Mesendoderm (in vitro differentiated cells): ENCODE data around the gene CALB2.

Experiments
- DNase-seq: peaks from one replicate; pipeline ENCODE4 v3.0.0; 2013
- H2AK5ac ChIP-seq: 2 replicates; pipeline ENCODE4 v1.6.1; 2013; ENCODE audit warnings: low read length, inconsistent platforms
- H2BK120ac ChIP-seq: 2 replicates; pipeline ENCODE4 v1.6.1; 2013; ENCODE audit warnings: low read depth, mild to moderate bottlenecking, low read length, moderate library complexity, mixed read lengths
- H2BK15ac ChIP-seq: replicated peaks from 2 replicates; pipeline ENCODE4 v1.6.1; 2013; ENCODE audit warnings: low read depth, mild to moderate bottlenecking, moderate library complexity
- H2BK5ac ChIP-seq: 2 replicates; pipeline ENCODE4 v1.6.1; 2013; ENCODE audit warnings: low read length, inconsistent platforms
- H3K18ac ChIP-seq: 2 replicates; pipeline ENCODE4 v1.6.1; 2013; ENCODE audit warnings: mild to moderate bottlenecking, low read length, mixed read lengths
- H3K23ac ChIP-seq: one replicate; pipeline ENCODE4 v1.6.1; 2013; ENCODE audit warnings: low read length
- H3K27ac ChIP-seq: 2 replicates; pipeline ENCODE4 v1.5.1; 2013; ENCODE audit warnings: low read depth, mild to moderate bottlenecking, inconsistent platforms, low read length, moderate library complexity
- H3K27me3 ChIP-seq: 2 replicates; pipeline ENCODE4 v1.6.1; 2013; ENCODE audit warnings: low read length, control low read depth, mild to moderate bottlenecking, inconsistent platforms; ENCODE audit not compliant: insufficient read depth, poor library complexity
- H3K36me3 ChIP-seq: 2 replicates; pipeline ENCODE4 v1.6.1; 2013; ENCODE audit warnings: low read length, inconsistent platforms; ENCODE audit not compliant: control insufficient read depth, insufficient read depth
- H3K4ac ChIP-seq: one replicate; pipeline ENCODE4 v1.6.1; 2013; ENCODE audit warnings: low read depth, mild to moderate bottlenecking, low read length, moderate library complexity
- H3K4me1 ChIP-seq: 2 replicates; pipeline ENCODE4 v1.6.1; 2013; ENCODE audit warnings: low read depth, low read length, inconsistent platforms; ENCODE audit not compliant: control insufficient read depth
- H3K4me2 ChIP-seq: 2 replicates; pipeline ENCODE4 v1.6.1; 2013; ENCODE audit warnings: low read length
- H3K4me3 ChIP-seq: 2 replicates; pipeline ENCODE4 v1.5.1; 2013; ENCODE audit warnings: mild to moderate bottlenecking, low read length
- H3K56ac ChIP-seq: one replicate; pipeline ENCODE4 v1.6.1; 2013; ENCODE audit warnings: low read length
- H3K79me1 ChIP-seq: 2 replicates; pipeline ENCODE4 v1.6.1; 2013; ENCODE audit warnings: low read length, inconsistent platforms
- H3K79me2 ChIP-seq: 2 replicates; pipeline ENCODE4 v1.6.1; 2013; ENCODE audit warnings: mild to moderate bottlenecking, low read length; ENCODE audit not compliant: control insufficient read depth, insufficient read depth
- H3K9ac ChIP-seq: 2 replicates; pipeline ENCODE4 v1.6.1; 2013; ENCODE audit warnings: low read length, inconsistent platforms
- H4K5ac ChIP-seq: one replicate; pipeline ENCODE4 v1.6.1; 2013; ENCODE audit warnings: low read length
- H4K8ac ChIP-seq: one replicate; pipeline ENCODE4 v1.6.1; 2013; ENCODE audit warnings: low read depth, mild to moderate bottlenecking, control low read depth, low read length, moderate library complexity
- WGBS: extraction: QIAGEN DNeasy Blood & Tissue Kit; methylation state at CpG from one replicate; pipeline ENCODE4 v1.1.7; 2013; ENCODE audit warnings: low lambda C conversion rate, missing lambda C conversion rate; ENCODE audit not compliant: insufficient coverage; ENCODE audit errors: extremely low coverage; 5-methylcytosine and 5-hydroxymethylcytosine counted together

The CALB2 gene

DNA sequence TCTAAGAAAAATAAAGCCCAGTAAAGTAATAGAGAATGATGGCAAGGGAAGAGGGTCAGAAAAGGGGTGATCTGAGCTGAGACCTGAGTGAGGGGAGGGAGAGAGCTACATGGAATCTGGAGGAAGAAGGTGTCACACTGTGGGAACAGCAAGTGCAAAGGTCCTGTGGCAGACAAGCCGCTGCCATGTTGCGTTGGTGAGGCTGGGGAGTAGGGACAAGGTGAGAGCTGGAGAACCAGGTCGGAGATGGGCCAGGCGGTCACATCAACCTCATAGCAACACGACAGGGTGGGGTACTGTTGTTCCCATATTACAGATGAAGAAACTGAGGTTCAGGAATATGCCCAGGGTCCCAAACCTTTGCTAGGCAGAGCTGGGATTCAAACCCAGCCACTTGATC is 16.6 kb upstream of the CALB2 start:
- Histone ChIP-seq H3K4me3 (no peak overlapping the region), H3K36me3 (no peaks in the 10 kb centered on the region), H3K27me3 (no peaks in the 10 kb centered on the region), H3K79me2 (no peaks in the 10 kb centered on the region), H3K79me1 (no peaks in the 10 kb centered on the region), H2BK5ac (no peak overlapping the region), H3K56ac (no peak overlapping the region), H2BK15ac (no peak overlapping the region), H3K9ac (no peak overlapping the region), H2AK5ac (no peak overlapping the region), H3K4me1 (no peaks in the 10 kb centered on the region), H3K4ac (no peak overlapping the region), H3K27ac (no peak overlapping the region), H3K4me2 (no peak overlapping the region), H4K8ac (no peak overlapping the region), H2BK120ac (no peak overlapping the region), H3K18ac (no peak overlapping the region), H3K23ac (no peak overlapping the region), H4K5ac (no peak overlapping the region)
- WGBS, result no CpG with 5 or more reads among the region's 5 CpGs
- no peak for DNase-seq

- no CpG with 5 or more reads among the region's 8 CpGs for WGBS
- no peak overlapping the region for H3K9ac ChIP-seq
Observed at GRCh38 chr16:71343078-71343477, 15.4 kb upstream of the CALB2 start.

DNA sequence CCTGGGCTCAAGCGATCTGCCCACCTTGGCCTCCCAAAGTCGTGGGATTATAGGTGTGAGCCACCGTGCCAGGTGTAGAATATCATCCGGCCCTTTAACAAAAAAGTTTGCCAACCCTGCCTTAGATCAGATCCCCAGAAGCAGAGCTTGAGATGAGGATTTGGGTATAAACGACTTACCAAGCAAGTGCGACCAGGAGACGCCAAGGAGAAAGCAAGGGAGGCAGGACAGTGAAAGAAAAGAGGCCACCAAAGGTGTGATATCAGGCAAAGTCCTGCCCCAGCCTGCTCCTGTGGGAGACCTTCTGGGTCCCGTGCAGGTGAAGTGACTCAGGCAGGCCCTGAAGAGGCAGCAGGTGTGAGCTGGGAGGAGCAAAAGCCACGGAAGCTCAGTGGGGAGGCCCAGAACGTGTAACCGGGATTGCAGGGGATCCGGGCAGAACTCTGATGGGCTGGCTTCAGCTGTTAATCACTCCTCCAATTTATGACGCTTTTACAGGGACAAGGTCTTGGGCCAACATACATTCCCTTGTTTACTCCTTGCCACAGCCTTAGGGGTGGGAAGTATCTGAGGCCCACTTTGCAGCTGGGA is 14.1 kb upstream of the CALB2 start:
- no peaks in the 10 kb centered on the region for H3K27me3 ChIP-seq
- no peak overlapping the region for H4K8ac ChIP-seq
- WGBS, result no CpG with 5 or more reads among the region's 13 CpGs
- no peaks in the 10 kb centered on the region for H3K79me1 ChIP-seq
- DNase-seq, result peak; percentile 6
- H2BK15ac ChIP-seq, result no peak overlapping the region
- no peak overlapping the region for H3K56ac ChIP-seq
- H4K5ac ChIP-seq, result no peak overlapping the region
- H3K79me2 ChIP-seq, result no peaks in the 10 kb centered on the region
- no peak overlapping the region for H3K23ac ChIP-seq
- no peak overlapping the region for H2AK5ac ChIP-seq
- no peak overlapping the region for H3K9ac ChIP-seq
- H3K4me2 ChIP-seq, result no peak overlapping the region
- no peak overlapping the region for H3K4ac ChIP-seq
- H3K27ac ChIP-seq, result no peak overlapping the region
- no peaks in the 10 kb centered on the region for H3K36me3 ChIP-seq
- H3K4me1 ChIP-seq, result no peaks in the 10 kb centered on the region
- H2BK120ac ChIP-seq, result no peak overlapping the region
- H3K4me3 ChIP-seq, result no peak overlapping the region
- H2BK5ac ChIP-seq, result no peak overlapping the region
- H3K18ac ChIP-seq, result no peak overlapping the region

More at GRCh38 chr16:71343078-71343477, 15.4 kb upstream of the CALB2 start:
- DNase-seq, result no peak
- Histone ChIP-seq H2BK15ac (no peak overlapping the region), H4K8ac (no peak overlapping the region), H4K5ac (no peak overlapping the region), H3K56ac (no peak overlapping the region), H3K79me1 (no peaks in the 10 kb centered on the region), H3K79me2 (no peaks in the 10 kb centered on the region), H2BK120ac (no peak overlapping the region), H3K27me3 (no peaks in the 10 kb centered on the region), H3K4me2 (no peak overlapping the region), H3K4me3 (no peak overlapping the region), H3K4ac (no peak overlapping the region), H3K36me3 (no peaks in the 10 kb centered on the region), H2BK5ac (no peak overlapping the region), H2AK5ac (no peak overlapping the region), H3K27ac (no peak overlapping the region), H3K18ac (no peak overlapping the region), H3K23ac (no peak overlapping the region), H3K4me1 (no peaks in the 10 kb centered on the region)

GRCh38 chr16:71345031-71345430 is 13.5 kb upstream of the CALB2 start:
- no peaks in the 10 kb centered on the region for H3K27me3 ChIP-seq
- H3K4me1 ChIP-seq, result no peaks in the 10 kb centered on the region
- no CpG with 5 or more reads among the region's 10 CpGs for WGBS
- no peaks in the 10 kb centered on the region for H3K79me1 ChIP-seq
- H3K56ac ChIP-seq, result no peak overlapping the region
- no peak overlapping the region for H3K18ac ChIP-seq
- H4K8ac ChIP-seq, result no peak overlapping the region
- H3K4me3 ChIP-seq, result no peak overlapping the region
- no peak overlapping the region for H4K5ac ChIP-seq
- H2AK5ac ChIP-seq, result no peak overlapping the region
- H3K9ac ChIP-seq, result no peak overlapping the region
- H2BK120ac ChIP-seq, result no peak overlapping the region
- H2BK15ac ChIP-seq, result no peak overlapping the region
- H2BK5ac ChIP-seq, result no peak overlapping the region
- H3K4me2 ChIP-seq, result no peak overlapping the region
- no peaks in the 10 kb centered on the region for H3K36me3 ChIP-seq
- H3K79me2 ChIP-seq, result no peaks in the 10 kb centered on the region
- no peak overlapping the region for H3K27ac ChIP-seq
- H3K23ac ChIP-seq, result no peak overlapping the region
- no peak overlapping the region for H3K4ac ChIP-seq
- DNase-seq, result peak; percentile 30

DNA sequence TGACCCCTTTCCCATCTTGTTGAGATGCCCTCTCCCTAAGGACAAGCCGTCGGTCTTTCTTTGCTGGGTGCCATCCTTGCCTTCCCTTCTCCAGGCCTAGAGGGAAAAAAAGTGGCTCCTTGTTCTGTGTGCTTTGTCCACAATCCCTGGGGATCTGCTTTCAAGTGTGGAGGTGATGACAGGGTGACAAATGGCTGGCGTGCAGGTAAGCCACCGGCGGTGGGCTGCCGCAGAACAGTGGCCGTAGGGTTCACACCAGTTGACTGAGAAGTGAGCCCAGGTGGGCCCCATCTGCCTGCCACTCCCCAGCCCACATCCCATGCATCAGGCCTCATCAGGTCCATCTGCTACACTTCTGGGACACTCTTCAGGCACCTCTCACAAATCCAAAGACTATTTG is 11.4 kb upstream of the CALB2 start:
- no peak overlapping the region for H3K56ac ChIP-seq
- H2BK5ac ChIP-seq, result no peak overlapping the region
- H3K79me1 ChIP-seq, result no peaks in the 10 kb centered on the region
- no peaks in the 10 kb centered on the region for H3K36me3 ChIP-seq
- H3K4ac ChIP-seq, result no peak overlapping the region
- H3K4me2 ChIP-seq, result no peak overlapping the region
- no CpG with 5 or more reads among the region's 7 CpGs for WGBS
- no peak overlapping the region for H2AK5ac ChIP-seq
- no peak overlapping the region for H3K27ac ChIP-seq
- H4K5ac ChIP-seq, result no peak overlapping the region
- H3K18ac ChIP-seq, result no peak overlapping the region
- no peak overlapping the region for H3K23ac ChIP-seq
- no peak overlapping the region for H3K9ac ChIP-seq
- H3K4me3 ChIP-seq, result no peak overlapping the region
- no peaks in the 10 kb centered on the region for H3K79me2 ChIP-seq
- no peak for DNase-seq
- H2BK120ac ChIP-seq, result no peak overlapping the region
- H2BK15ac ChIP-seq, result no peak overlapping the region
- H3K27me3 ChIP-seq, result no peaks in the 10 kb centered on the region
- no peak overlapping the region for H4K8ac ChIP-seq
- H3K4me1 ChIP-seq, result peaks cover 5% of the 10 kb centered on the region
